Esophagus squamous epithelium (tissue), 4 donors: ENCODE results near the gene SUSD2.

Experiments used
- POLR2A ChIP-seq, 4 donors: fragments of 450-650 bp; IDR thresholded peaks; one replicate each; pipeline ENCODE4 v1.6.1; 2017; ENCODE audit warnings: antibody characterized with exemption in 4 of 4, mild to moderate bottlenecking in 4 of 4, moderate library complexity in 3 of 4
- TF ChIP-seq, protein P1 (sequence below), 6 experiments: fragments of 450-650 bp in 4 of 6; fragments of 200-600 bp in 2 of 6; sonication (generic) in 2 of 6; IDR thresholded peaks; one replicate each; pipeline ENCODE4 v1.5.1; 2016 to 2019; ENCODE audit warnings: antibody characterized with exemption in 6 of 6, mild to moderate bottlenecking in 4 of 6, moderate library complexity in 4 of 6

DNA sequence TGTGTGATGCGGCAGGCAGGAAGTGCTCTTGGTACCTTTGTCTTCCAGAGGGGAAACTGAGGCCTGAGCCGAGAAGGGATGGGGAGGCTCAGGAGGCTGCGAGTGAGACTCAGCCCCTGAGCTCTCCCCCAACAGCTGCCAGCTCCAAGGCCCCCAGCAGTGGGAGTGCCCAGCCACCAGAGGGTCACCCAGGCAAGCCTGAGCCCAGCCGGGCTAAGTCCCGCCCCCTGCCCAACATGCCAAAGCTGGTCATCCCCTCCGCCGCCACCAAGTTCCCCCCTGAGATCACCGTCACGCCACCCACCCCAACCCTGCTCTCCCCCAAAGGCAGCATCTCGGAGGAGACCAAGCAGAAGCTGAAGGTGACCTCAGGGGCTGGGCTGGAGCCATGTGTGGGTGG, 3.8 kb upstream of the SUSD2 start:
- TF ChIP-seq, protein P1, sequence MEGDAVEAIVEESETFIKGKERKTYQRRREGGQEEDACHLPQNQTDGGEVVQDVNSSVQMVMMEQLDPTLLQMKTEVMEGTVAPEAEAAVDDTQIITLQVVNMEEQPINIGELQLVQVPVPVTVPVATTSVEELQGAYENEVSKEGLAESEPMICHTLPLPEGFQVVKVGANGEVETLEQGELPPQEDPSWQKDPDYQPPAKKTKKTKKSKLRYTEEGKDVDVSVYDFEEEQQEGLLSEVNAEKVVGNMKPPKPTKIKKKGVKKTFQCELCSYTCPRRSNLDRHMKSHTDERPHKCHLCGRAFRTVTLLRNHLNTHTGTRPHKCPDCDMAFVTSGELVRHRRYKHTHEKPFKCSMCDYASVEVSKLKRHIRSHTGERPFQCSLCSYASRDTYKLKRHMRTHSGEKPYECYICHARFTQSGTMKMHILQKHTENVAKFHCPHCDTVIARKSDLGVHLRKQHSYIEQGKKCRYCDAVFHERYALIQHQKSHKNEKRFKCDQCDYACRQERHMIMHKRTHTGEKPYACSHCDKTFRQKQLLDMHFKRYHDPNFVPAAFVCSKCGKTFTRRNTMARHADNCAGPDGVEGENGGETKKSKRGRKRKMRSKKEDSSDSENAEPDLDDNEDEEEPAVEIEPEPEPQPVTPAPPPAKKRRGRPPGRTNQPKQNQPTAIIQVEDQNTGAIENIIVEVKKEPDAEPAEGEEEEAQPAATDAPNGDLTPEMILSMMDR (IDR thresholded peaks at IDR 0.05), result no peak
- TF ChIP-seq POLR2A (IDR thresholded peaks at IDR 0.05), result no peak
